ENCODE results near the gene CWC15.

Gene CWC15

DNA sequence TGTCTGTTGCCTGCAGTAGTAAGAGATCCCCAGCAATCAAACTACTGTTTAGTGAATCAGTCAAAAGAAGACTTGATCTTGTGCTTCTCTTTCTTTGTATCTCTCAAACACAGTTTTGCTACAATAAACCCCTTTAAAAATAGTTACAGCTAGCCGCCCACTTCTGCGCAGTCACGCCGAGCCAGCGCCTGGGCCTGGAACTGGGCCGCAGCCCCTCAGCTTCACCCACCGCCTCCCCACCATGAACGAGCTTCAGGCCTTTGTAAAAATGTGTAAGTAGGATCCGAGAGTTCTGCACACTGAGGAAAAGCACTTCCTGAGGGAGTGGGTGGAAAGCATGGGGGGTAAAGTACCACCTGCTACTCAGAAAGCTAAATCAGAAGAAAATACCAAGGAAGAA lies 60.5 kb downstream of the CWC15 start:
- DNase-seq = no peak

Measured in SW 1271 (cell line).